ENCODE measurements around the gene SPATA31C1.
"Not testable (repeated sequence)": the region's sequence is repeated elsewhere in the genome, so short reads cannot be mapped to it uniquely, and the experiment has no call there.

SPATA31C1 gene

DNA sequence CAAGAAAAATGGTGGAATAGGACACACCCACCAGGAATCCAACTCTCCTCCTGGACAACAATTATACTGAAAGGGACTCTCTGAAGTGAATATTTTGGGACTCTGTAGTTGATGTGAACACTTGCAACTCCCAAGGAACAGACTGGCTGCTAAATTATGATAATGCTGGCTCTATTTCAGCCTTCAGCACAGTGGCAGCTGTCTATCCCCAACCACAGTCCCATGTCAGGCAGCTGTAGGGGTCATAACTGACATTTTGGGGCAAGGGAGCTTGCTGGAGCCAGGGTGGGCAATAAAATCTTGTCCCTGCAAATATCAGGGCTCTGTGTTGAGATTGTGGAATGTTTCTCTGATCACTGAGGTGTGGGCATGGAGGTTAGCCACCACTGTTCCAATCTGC is 20.9 kb upstream of the SPATA31C1 start:
- H3K27me3 ChIP-seq (ENCODE audit: insufficient read depth, low read length, poor library complexity): no peaks in the 10 kb centered on the region
- no peak overlapping the region for H3K4me3 ChIP-seq (ENCODE audit: low read depth in 1 of 2, low read length in 2 of 2)
- H3K27ac ChIP-seq (ENCODE audit: low read length): no peak overlapping the region
- no peak for TF ChIP-seq EZH2 (IDR thresholded peaks at IDR 0.05; ENCODE audit: borderline replicate concordance, low read depth, low read length, severe bottlenecking)
- TF ChIP-seq, protein P1, sequence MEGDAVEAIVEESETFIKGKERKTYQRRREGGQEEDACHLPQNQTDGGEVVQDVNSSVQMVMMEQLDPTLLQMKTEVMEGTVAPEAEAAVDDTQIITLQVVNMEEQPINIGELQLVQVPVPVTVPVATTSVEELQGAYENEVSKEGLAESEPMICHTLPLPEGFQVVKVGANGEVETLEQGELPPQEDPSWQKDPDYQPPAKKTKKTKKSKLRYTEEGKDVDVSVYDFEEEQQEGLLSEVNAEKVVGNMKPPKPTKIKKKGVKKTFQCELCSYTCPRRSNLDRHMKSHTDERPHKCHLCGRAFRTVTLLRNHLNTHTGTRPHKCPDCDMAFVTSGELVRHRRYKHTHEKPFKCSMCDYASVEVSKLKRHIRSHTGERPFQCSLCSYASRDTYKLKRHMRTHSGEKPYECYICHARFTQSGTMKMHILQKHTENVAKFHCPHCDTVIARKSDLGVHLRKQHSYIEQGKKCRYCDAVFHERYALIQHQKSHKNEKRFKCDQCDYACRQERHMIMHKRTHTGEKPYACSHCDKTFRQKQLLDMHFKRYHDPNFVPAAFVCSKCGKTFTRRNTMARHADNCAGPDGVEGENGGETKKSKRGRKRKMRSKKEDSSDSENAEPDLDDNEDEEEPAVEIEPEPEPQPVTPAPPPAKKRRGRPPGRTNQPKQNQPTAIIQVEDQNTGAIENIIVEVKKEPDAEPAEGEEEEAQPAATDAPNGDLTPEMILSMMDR (IDR thresholded peaks at IDR 0.05; ENCODE audit: borderline replicate concordance, extremely low read depth, low read length, poor library complexity, severe bottlenecking): no peak
- no peak for DNase-seq
- no peaks in the 10 kb centered on the region for H3K9me3 ChIP-seq (ENCODE audit: insufficient read depth, low read length, severe bottlenecking)
- no peaks in the 10 kb centered on the region for H4K20me1 ChIP-seq (ENCODE audit: insufficient read depth, low read length)
- ATAC-seq (ENCODE audit: insufficient read depth, low read depth): no peak
- no peaks in the 10 kb centered on the region for H3K4me1 ChIP-seq (ENCODE audit: insufficient read depth, low read length)
- H2AFZ ChIP-seq (ENCODE audit: low read depth, low read length): no peak overlapping the region
- H3K9ac ChIP-seq (ENCODE audit: low read depth, low read length): no peak overlapping the region
- H3K36me3 ChIP-seq (ENCODE audit: insufficient read depth, low read length): no peaks in the 10 kb centered on the region
- H3K4me2 ChIP-seq (ENCODE audit: insufficient read depth, low read length): no peak overlapping the region
- H3K79me2 ChIP-seq (ENCODE audit: insufficient read depth, low read length): no peaks in the 10 kb centered on the region

GRCh38 chr9:87898151-87898550 is 19.6 kb upstream of the SPATA31C1 start:
- TF ChIP-seq, protein P1 (IDR thresholded peaks at IDR 0.05; ENCODE audit: borderline replicate concordance, extremely low read depth, low read length, poor library complexity, severe bottlenecking): no peak
- TF ChIP-seq EZH2 (IDR thresholded peaks at IDR 0.05; ENCODE audit: borderline replicate concordance, low read depth, low read length, severe bottlenecking): no peak
- ATAC-seq (ENCODE audit: insufficient read depth, low read depth) (no peak), DNase-seq (no peak)
- no peaks in the 10 kb centered on the region for H3K79me2 ChIP-seq (ENCODE audit: insufficient read depth, low read length)
- no peaks in the 10 kb centered on the region for H4K20me1 ChIP-seq (ENCODE audit: insufficient read depth, low read length)
- no peak overlapping the region for H2AFZ ChIP-seq (ENCODE audit: low read depth, low read length)
- H3K9ac ChIP-seq (ENCODE audit: low read depth, low read length): no peak overlapping the region
- H3K4me2 ChIP-seq (ENCODE audit: insufficient read depth, low read length): no peak overlapping the region
- H3K9me3 ChIP-seq (ENCODE audit: insufficient read depth, low read length, severe bottlenecking): no peaks in the 10 kb centered on the region
- H3K4me3 ChIP-seq (ENCODE audit: low read depth in 1 of 2, low read length in 2 of 2): no peak overlapping the region
- no peaks in the 10 kb centered on the region for H3K27me3 ChIP-seq (ENCODE audit: insufficient read depth, low read length, poor library complexity)
- no peaks in the 10 kb centered on the region for H3K4me1 ChIP-seq (ENCODE audit: insufficient read depth, low read length)
- no peaks in the 10 kb centered on the region for H3K36me3 ChIP-seq (ENCODE audit: insufficient read depth, low read length)
- no peak overlapping the region for H3K27ac ChIP-seq (ENCODE audit: low read length)

DNA sequence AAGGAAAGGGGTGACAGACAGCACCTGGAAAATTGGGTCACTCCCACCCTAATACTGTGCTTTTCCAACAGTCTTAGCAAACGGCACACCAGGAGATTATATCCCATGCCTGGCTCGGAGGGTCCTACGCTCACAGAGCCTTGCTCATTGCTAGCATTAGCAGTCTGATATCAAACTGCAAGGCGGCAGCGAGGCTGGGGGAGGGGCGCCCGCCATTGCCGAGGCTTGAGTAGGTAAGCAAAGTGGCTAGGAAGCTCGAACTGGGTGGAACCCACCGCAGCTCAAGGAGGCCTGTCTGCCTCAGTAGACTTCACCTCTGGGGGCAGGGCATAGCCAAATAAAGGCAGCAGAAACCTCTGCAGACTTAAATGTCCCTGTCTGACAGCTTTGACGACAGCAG is 15.4 kb upstream of the SPATA31C1 start:
- not testable (repeated sequence) for H3K9me3 ChIP-seq (ENCODE audit: insufficient read depth, low read length, severe bottlenecking); H3K4me2 ChIP-seq (ENCODE audit: insufficient read depth, low read length); H3K79me2 ChIP-seq (ENCODE audit: insufficient read depth, low read length); H3K27ac ChIP-seq (ENCODE audit: low read length); H3K9ac ChIP-seq (ENCODE audit: low read depth, low read length); H3K36me3 ChIP-seq (ENCODE audit: insufficient read depth, low read length); ATAC-seq (ENCODE audit: insufficient read depth, low read depth); DNase-seq; H2AFZ ChIP-seq (ENCODE audit: low read depth, low read length); H3K4me1 ChIP-seq (ENCODE audit: insufficient read depth, low read length); H4K20me1 ChIP-seq (ENCODE audit: insufficient read depth, low read length); H3K27me3 ChIP-seq (ENCODE audit: insufficient read depth, low read length, poor library complexity); H3K4me3 ChIP-seq (ENCODE audit: low read depth in 1 of 2, low read length in 2 of 2)

DNA sequence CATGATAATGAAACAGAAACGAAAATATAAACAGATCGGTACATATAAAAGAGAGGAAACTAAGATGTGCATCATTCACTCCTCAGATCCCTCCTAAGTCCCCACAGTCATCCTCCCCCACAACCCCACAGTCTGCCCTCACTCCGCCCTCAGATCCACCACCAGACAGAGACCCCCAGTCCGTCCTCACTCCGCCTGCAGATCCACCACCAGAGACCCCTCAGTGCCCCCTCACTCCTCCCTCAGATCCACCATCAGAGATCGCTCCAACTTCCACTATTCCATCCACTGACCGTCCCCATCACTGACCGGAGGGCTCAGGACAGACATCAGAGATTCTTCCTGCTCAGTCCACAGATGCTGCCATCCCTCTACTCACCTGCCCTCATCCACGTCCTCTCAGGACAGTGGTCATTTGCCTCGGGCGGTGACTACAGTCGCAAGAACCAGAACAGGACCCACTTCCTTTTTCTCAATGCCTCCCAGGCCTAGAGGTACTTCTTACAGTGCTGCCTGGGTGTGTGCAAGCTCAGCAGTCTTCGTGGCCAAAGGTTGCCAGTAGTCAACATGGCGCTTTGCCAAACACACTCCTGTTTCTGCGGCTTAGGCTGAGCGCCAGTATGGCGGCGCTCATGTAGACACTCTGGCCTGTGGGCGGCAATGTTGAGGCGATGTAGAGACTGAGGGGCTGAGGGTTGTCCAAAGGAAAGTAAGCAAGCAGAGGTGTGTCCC is 8.3 kb upstream of the SPATA31C1 start:
- Histone ChIP-seq H3K4me2 (ENCODE audit: insufficient read depth, low read length) (no peak overlapping the region), H3K27me3 (ENCODE audit: insufficient read depth, low read length, poor library complexity) (no peaks in the 10 kb centered on the region), H2AFZ (ENCODE audit: low read depth, low read length) (no peak overlapping the region), H4K20me1 (ENCODE audit: insufficient read depth, low read length) (no peaks in the 10 kb centered on the region), H3K9ac (ENCODE audit: low read depth, low read length) (no peak overlapping the region), H3K4me1 (ENCODE audit: insufficient read depth, low read length) (no peaks in the 10 kb centered on the region), H3K9me3 (ENCODE audit: insufficient read depth, low read length, severe bottlenecking) (no peaks in the 10 kb centered on the region), H3K79me2 (ENCODE audit: insufficient read depth, low read length) (no peaks in the 10 kb centered on the region), H3K36me3 (ENCODE audit: insufficient read depth, low read length) (no peaks in the 10 kb centered on the region), H3K27ac (ENCODE audit: low read length) (no peak overlapping the region), H3K4me3 (ENCODE audit: low read depth in 1 of 2, low read length in 2 of 2) (no peak overlapping the region)
- ATAC-seq (ENCODE audit: insufficient read depth, low read depth) (no peak), DNase-seq (no peak)
- no peak for TF ChIP-seq EZH2 (IDR thresholded peaks at IDR 0.05; ENCODE audit: borderline replicate concordance, low read depth, low read length, severe bottlenecking)
- TF ChIP-seq, protein P1 (IDR thresholded peaks at IDR 0.05; ENCODE audit: borderline replicate concordance, extremely low read depth, low read length, poor library complexity, severe bottlenecking): no peak
